Measurements from ENCODE around the gene TINCR.

TINCR gene

GRCh38 chr19:5588906-5589676, 21.3 kb upstream of the TINCR start:
- DNase-seq, result no peak

DNA sequence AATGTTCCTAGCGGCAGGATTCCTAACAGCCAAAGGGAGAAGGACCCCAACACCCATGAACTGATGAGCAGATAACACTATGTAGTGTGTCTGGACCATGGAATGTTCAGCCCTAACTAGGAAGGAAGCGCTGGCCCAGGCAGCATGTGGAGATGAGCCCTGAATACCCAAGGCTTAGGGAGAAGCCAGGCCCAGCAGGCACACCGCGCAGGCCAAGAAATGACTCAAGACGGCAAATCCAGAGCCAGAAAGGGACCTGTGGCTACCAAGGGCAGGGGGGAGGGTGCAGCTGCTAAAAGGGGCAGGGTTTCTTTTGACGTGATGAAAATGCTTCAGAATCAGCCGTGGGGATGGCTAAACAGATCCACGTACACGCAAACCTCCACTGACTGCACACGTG, 20.7 kb upstream of the TINCR start:
- no peak for DNase-seq

DNA sequence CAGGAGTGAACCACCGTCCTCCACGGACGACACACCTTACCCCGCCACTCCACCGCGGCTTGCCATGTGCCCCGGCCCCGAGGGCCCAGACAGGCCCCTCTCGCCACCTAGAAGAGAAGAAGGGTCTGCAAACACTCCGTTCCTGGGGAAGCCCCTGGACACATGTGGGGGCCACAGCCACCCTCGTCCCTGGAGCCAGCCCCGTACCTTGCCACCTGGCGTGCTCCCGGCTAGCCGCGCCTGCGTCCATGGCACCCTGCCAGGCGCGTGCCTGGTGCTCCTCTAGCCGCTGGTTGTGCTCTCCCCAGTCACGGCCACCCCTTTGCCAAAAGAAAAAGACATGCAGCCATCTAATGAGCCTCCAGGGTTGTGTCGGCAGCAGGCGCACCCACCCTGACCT, 19.9 kb upstream of the TINCR start:
- no peak for DNase-seq

DNA sequence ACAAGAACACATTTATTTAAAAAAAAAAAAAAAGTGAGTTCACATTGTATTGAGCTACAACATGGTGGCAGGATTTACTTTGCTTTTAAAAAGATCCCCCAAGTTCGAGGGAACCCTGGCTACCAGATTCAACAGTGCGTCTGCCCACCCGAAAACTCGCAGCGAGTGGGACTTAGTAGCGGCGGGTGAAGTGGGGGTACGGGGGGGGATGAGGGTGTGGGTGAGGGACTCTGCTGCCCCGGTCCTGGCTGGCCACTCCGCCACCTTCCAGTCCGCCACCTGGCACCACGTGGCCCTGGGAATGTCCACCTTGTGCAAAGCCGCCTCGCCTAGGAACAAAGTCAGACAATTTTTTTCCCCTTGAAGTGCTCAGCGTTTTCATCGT, 19.3 kb upstream of the TINCR start:
- no peak for DNase-seq

GRCh38 chr19:5586300-5587070, 18.7 kb upstream of the TINCR start:
- no peak for DNase-seq

DNA sequence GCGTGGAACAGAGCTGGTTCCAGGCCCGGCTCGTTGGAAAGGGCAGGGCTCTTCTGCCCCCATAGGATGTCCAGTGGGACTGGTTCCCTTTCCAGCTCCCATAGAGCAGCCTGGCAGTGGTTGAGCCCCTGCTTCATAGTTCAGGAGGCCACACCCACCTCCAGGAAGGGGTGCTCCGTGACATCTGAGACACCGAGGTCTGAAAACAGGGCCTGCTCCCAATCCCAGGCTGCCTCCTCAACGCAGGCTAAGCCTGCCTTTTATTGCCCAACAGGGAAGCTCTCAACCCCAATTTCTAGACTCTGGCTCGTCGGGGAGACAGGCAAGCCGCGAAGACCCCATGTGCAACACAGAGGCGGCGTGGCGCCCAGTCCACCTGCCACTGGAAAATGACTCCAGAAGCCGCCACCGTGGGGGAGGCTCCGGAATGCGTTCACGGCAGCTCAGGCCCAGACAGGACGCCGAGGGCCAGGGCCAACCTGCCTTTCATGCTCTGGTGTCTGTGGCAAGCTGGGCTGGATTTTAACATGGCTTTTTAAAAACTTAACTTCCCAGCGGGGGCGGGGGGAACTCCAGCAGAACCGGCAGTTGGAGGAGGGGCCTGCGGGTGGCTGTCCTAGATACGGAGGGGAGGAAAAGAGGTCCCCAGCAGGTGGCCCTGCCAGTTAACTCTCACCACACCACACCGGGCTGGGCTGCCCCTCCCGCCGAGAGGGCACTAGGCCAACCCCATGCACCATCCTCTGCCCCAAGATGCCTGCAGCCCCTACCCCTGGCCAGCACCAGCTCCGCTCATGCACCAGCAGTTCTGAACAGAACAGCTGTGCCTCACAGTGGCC, 17.9 kb upstream of the TINCR start:
- DNase-seq, result peak; percentile 41

GRCh38 chr19:5580161-5580571, 12.4 kb upstream of the TINCR start:
- no peak for DNase-seq

DNA sequence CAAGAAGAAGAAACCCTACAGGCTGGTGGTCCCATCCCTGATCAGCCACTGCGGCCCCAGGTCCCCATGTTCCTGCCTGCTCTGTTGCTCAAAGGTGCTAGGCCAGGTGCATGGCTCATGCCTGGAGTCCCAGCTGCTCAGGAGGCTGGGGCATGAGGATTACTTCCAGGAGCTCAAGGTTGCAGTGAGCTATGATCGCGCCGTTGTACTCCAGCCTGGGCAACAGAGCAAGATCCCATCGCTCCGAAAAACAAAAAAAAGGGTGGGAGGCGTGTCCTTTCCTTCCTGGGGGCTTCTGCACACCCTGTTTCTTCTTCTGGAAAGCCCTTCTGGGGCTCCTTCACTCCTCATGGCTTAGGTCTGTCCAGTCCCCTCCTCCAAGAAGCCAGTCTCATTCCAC, 11.9 kb upstream of the TINCR start:
- no peak for DNase-seq

- no peak for DNase-seq
These were observed 11.5 kb upstream of the TINCR start for GRCh38 chr19:5579286-5579685.

- peak; percentile 77 for DNase-seq
These were observed 10.5 kb upstream of the TINCR start for GRCh38 chr19:5578097-5578846.

- DNase-seq, result no peak
These were observed 7.8 kb upstream of the TINCR start for GRCh38 chr19:5575590-5575989.

GRCh38 chr19:5572556-5573286, 5.0 kb upstream of the TINCR start:
- DNase-seq, result no peak

GRCh38 chr19:5571777-5572176, 4.0 kb upstream of the TINCR start:
- no peak for DNase-seq

DNA sequence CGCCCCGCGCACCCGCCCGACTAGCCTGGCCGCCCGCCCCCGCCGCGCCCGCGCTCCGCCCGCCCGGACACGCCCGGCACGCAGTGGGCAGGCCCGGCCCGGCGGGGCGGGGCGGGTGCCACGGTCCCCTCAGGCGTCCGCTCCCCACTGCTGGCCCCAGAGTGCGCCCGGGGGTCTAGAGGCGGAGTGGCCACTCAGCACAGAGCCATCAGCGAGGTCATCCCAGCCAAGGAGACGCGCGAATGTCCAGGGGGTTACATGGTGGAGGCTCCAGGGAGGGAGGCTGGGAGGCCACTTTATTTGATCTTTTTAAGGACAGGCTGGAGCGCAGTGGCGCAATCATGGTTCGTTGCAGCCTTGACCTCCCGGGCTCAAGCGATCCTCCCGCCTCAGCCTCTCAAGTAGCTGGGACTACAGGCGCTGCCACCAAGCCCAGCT, 236 bp upstream of the TINCR start:
- no peak for DNase-seq

- DNase-seq, result no peak
These were observed 2.8 kb downstream of the TINCR start for GRCh38 chr19:5564930-5565329.

DNA sequence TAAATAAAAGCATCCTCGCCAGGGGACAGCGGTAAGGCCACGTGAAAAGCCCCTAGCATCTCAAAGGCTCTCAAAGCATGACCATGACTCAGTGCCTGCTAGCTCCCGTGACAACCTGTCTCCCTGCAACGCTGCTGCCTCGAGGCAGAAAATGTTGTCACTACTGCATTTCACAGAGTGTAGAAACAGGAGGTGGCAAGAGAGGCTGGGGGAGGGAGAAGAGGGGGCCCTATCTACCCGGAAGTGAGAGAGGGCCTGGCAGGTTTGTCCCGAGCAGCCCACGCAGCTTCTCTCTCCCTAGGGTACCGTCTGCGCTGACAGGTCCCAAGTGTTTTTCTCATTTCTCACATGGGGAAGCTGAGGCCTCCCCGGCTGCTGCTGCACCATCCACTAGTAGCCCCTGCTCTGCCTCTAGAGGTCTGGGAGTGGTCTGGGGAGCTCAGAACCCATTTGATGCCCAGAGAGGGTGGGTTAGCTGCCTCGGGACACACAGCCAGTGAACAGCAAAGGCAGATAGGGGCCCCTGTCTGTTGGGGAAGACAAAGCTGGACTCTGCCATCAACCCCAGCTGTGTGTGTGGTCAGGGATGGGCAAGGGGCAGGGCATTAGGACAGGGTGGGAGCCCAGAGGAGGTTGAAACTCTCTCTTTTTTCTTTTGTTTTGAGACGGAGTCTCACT, 3.7 kb downstream of the TINCR start:
- no peak for DNase-seq

DNA sequence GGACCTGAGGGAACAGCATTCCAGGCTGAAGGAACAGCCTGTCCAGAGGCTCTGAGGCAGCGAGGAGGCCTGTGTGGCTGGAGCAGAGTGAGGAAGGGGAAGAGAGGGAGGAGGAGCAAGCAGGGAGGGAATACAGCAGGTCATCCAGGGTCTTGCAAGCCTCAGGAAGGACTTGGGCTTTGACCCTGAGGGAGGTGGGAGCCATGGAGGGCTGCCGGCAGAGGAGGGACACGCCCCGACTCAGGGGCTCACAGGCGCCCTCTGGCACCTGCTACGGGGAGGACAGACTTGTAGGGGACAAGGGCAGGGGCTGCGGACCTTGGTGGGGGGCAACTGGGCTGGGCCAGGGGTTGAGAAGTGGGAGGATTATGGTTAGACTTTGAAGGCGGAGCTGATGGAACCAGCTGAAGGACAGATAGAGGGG, 4.7 kb downstream of the TINCR start:
- no peak for DNase-seq

- DNase-seq, result no peak
These were observed 5.5 kb downstream of the TINCR start for GRCh38 chr19:5562280-5562679.

GRCh38 chr19:5561559-5561958, 6.2 kb downstream of the TINCR start:
- no peak for DNase-seq

DNA sequence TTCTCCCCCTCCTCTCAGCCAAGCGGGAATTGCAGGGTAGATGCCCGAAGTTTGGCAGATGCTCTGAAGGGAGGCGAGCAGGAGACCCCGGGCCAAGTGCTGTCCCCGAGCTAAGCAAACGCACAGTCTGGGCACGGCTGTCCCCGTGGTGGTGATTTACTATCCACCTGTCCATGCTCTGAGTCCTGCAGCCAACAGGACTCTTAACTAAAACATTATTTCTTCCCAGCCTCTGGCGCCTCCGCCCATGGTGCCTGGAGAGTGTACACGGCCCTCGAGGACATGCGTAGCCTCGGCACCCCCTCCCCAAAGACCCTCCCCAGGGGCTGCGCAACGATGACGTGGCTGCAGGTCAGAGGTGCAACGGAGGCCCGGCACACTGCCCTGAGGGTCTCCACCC, 7.6 kb downstream of the TINCR start:
- DNase-seq, result no peak

DNA sequence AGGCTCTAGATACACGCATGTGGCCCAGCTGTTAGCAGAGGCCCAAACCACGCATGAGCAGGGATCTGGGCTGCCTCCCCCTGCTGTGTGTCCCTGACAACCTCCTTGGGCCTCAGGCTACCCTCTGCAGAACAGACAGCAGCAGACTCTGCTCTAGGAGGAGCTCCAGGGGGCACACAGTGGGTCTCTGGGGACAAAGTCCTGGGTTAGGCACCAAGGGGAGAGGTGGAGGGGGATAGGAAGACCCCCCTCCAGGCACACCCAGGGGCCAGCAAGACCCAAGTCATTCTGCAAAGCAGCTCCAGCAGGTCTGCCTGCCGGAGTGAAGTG, 8.0 kb downstream of the TINCR start:
- no peak for DNase-seq
